PC-9 (cell line): ENCODE measurements around the gene GLTP.

Experiments
- EZH2 ChIP-seq: fragments of 200-600 bp; sonication (generic); IDR thresholded peaks from 2 replicates; pipeline ENCODE4 v1.8.0; 2017; ENCODE audit warnings: antibody characterized with exemption, low read depth
- TF ChIP-seq, protein P1 (sequence below): fragments of 200-600 bp; sonication (generic); conservative IDR thresholded peaks from 2 replicates; pipeline ENCODE4 v1.6.1; 2017; ENCODE audit warnings: mixed run types, antibody characterized with exemption, mild to moderate bottlenecking, moderate library complexity

- TF ChIP-seq, protein P1, sequence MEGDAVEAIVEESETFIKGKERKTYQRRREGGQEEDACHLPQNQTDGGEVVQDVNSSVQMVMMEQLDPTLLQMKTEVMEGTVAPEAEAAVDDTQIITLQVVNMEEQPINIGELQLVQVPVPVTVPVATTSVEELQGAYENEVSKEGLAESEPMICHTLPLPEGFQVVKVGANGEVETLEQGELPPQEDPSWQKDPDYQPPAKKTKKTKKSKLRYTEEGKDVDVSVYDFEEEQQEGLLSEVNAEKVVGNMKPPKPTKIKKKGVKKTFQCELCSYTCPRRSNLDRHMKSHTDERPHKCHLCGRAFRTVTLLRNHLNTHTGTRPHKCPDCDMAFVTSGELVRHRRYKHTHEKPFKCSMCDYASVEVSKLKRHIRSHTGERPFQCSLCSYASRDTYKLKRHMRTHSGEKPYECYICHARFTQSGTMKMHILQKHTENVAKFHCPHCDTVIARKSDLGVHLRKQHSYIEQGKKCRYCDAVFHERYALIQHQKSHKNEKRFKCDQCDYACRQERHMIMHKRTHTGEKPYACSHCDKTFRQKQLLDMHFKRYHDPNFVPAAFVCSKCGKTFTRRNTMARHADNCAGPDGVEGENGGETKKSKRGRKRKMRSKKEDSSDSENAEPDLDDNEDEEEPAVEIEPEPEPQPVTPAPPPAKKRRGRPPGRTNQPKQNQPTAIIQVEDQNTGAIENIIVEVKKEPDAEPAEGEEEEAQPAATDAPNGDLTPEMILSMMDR = no peak
- no peak for TF ChIP-seq EZH2
These were observed 62.6 kb downstream of the GLTP start for GRCh38 chr12:109817627-109818231.
